ENCODE measurements around the gene C1S. TPM values are rescaled to one million over a fixed set of nuclear protein-coding genes. Genes with fewer than 3 reads are reported as not detected.

Gene C1S
- total RNA-seq, 2 donors from 2014 or later = 105 to 157 TPM

- ATAC-seq (peak; percentile 72), DNase-seq (peak; percentile 73 to 77 (median 76))
- no peaks in the 10 kb centered on the region for H3K9me3 ChIP-seq
- H3K27me3 ChIP-seq = no peaks in the 10 kb centered on the region
- H3K36me3 ChIP-seq (replicated peaks in 1 of 2; ENCODE audit: insufficient read depth in 1 of 2, low read depth in 2 of 2) = no peaks in the 10 kb centered on the region
- WGBS, 2 donors = 8 to 15% methylated on average over 16 of the region's 16 CpGs
- intact Hi-C loops (cut with DNase I) = no loop called here
- TF ChIP-seq POLR2A (IDR thresholded peaks at IDR 0.05) (peak in 2 of 3 donors; percentile 36 to 52), CTCF (IDR thresholded peaks at IDR 0.05) (peak; percentile 74 to 92 (median 84))
- peak within 1 kb of the TSS; percentile 37 to 70 (median 57) for H3K27ac ChIP-seq
- H3K4me3 ChIP-seq = peak within 1 kb of the TSS in 1 of 2 donors; percentile 11
- peaks cover 34% of the 10 kb centered on the region for H3K4me1 ChIP-seq
These were observed 31.9 kb downstream of the C1S start, which contains the start of gene C1R for GRCh38 chr12:7092229-7092985. TSS of gene C1R (minus strand) at chr12:7092445. CDS start at chr12:7092388, 57 bp downstream.

GRCh38 chr12:7092986-7093460, 32.5 kb downstream of the C1S start:
- intact Hi-C loops (cut with DNase I) = no loop called here
- H3K9me3 ChIP-seq = no peaks in the 10 kb centered on the region
- TF ChIP-seq CTCF (IDR thresholded peaks at IDR 0.05) = no peak
- no peak for TF ChIP-seq POLR2A (IDR thresholded peaks at IDR 0.05)
- peak overlapping the region in 3 of 4 donors; percentile 37 to 64 (median 47) for H3K27ac ChIP-seq
- no peak for ATAC-seq
- H3K4me3 ChIP-seq = no peak overlapping the region
- no peaks in the 10 kb centered on the region for H3K27me3 ChIP-seq
- DNase-seq = no peak
- 60 to 62% methylated on average over 6 to 8 of the region's 8 CpGs for WGBS, 2 donors
- peaks cover 34% of the 10 kb centered on the region for H3K4me1 ChIP-seq
- peaks cover 0 to 4% of the 10 kb centered on the region in 2 donors for H3K36me3 ChIP-seq (replicated peaks in 1 of 2; ENCODE audit: insufficient read depth in 1 of 2, low read depth in 2 of 2)

- 38 to 48% methylated on average over 5 of the region's 5 CpGs for WGBS, 2 donors
- Histone ChIP-seq H3K9me3 (no peaks in the 10 kb centered on the region), H3K36me3 (replicated peaks in 1 of 2; ENCODE audit: insufficient read depth in 1 of 2, low read depth in 2 of 2) (peaks cover 0 to 4% of the 10 kb centered on the region in 2 donors), H3K4me3 (no peak overlapping the region), H3K4me1 (peaks cover 34% of the 10 kb centered on the region), H3K27me3 (no peaks in the 10 kb centered on the region), H3K27ac (no peak overlapping the region)
- TF ChIP-seq CTCF (IDR thresholded peaks at IDR 0.05) = no peak
- TF ChIP-seq POLR2A (IDR thresholded peaks at IDR 0.05) = no peak
- intact Hi-C loops (cut with DNase I) = no loop called here
- DNase-seq = no peak
- no peak for ATAC-seq
These were observed 33.0 kb downstream of the C1S start for GRCh38 chr12:7093486-7093885.

- H3K4me3 ChIP-seq = no peak overlapping the region
- TF ChIP-seq CTCF (IDR thresholded peaks at IDR 0.05) (no peak), POLR2A (IDR thresholded peaks at IDR 0.05) (peak in 2 of 3 donors; percentile 30 to 36)
- H3K9me3 ChIP-seq = no peaks in the 10 kb centered on the region
- peaks cover 0 to 4% of the 10 kb centered on the region in 2 donors for H3K36me3 ChIP-seq (replicated peaks in 1 of 2; ENCODE audit: insufficient read depth in 1 of 2, low read depth in 2 of 2)
- ATAC-seq (no peak), DNase-seq (peak in 1 of 4 donors; percentile 29)
- intact Hi-C loops (cut with DNase I) = no loop called here
- 15 to 28% methylated on average over 10 of the region's 10 CpGs for WGBS, 2 donors
- H3K27ac ChIP-seq = no peak overlapping the region
- H3K27me3 ChIP-seq = no peaks in the 10 kb centered on the region
- peaks cover 34% of the 10 kb centered on the region for H3K4me1 ChIP-seq
These were observed 33.4 kb downstream of the C1S start for GRCh38 chr12:7093892-7094291.

Data from body of pancreas (tissue), 4 donors.